Liver (tissue), 9 donors: ENCODE data around the gene PIK3R6. TPM values are rescaled to one million over a fixed set of nuclear protein-coding genes. Genes with fewer than 3 reads are reported as not detected.

Experiments
- DNase-seq: peaks from one replicate; pipeline ENCODE4 v3.0.0-alpha.2; 2017; ENCODE audit warnings: low spot score
- H3K27ac ChIP-seq, 2 donors: one replicate each; pipeline ENCODE4 v1.7.0; 2013; ENCODE audit warnings: inconsistent platforms in 2 of 2, low read length in 2 of 2, control low read depth in 1 of 2, low read depth in 1 of 2, mild to moderate bottlenecking in 1 of 2
- H3K27me3 ChIP-seq, 4 donors: one replicate each; pipeline versions ENCODE4 v1.6.1 to v1.7.0; 2013; ENCODE audit warnings: low read length in 3 of 4, inconsistent platforms in 1 of 4, mild to moderate bottlenecking in 1 of 4, moderate library complexity in 1 of 4; ENCODE audit not compliant: control insufficient read depth in 4 of 4, insufficient read depth in 4 of 4
- H3K36me3 ChIP-seq, 4 donors: one replicate each; pipeline versions ENCODE4 v1.6.1 to v1.7.0; 2013; ENCODE audit warnings: low read length in 3 of 4, mild to moderate bottlenecking in 3 of 4, low read depth in 1 of 4, moderate library complexity in 1 of 4; ENCODE audit not compliant: control insufficient read depth in 4 of 4, insufficient read depth in 3 of 4
- H3K4me1 ChIP-seq, 4 donors: one replicate each; pipeline versions ENCODE4 v1.6.1 to v1.7.0; 2013; ENCODE audit warnings: low read length in 3 of 4, mild to moderate bottlenecking in 3 of 4, moderate library complexity in 1 of 4; ENCODE audit not compliant: control insufficient read depth in 4 of 4, insufficient read depth in 4 of 4
- H3K4me3 ChIP-seq, 3 donors: one replicate each; pipeline versions ENCODE4 v1.6.1 to v1.7.0; 2013; ENCODE audit warnings: low read length in 3 of 3, control low read depth in 1 of 3, low read depth in 1 of 3, mild to moderate bottlenecking in 1 of 3
- H3K9ac ChIP-seq, 2 donors: one replicate each; pipeline ENCODE4 v1.7.0; 2013; ENCODE audit warnings: low read length in 2 of 2, mild to moderate bottlenecking in 2 of 2, moderate library complexity in 2 of 2, control low read depth in 1 of 2, low read depth in 1 of 2
- H3K9me3 ChIP-seq, 4 donors: one replicate each; pipeline versions ENCODE4 v1.6.1 to v1.7.0; 2013; ENCODE audit warnings: low read length in 3 of 4; ENCODE audit not compliant: control insufficient read depth in 4 of 4
- EGR1 ChIP-seq, 2 donors: IDR thresholded peaks; 2 replicates each; pipeline ENCODE4 v1.6.1; 2016 to 2018; ENCODE audit warnings: antibody characterized with exemption in 2 of 2, low read depth in 2 of 2
- FOXA1 ChIP-seq: IDR thresholded peaks from 2 replicates; pipeline ENCODE4 v1.6.1; 2016; ENCODE audit warnings: antibody characterized with exemption
- FOXA2 ChIP-seq: IDR thresholded peaks from 2 replicates; pipeline ENCODE4 v1.6.1; 2016; ENCODE audit warnings: antibody characterized with exemption
- GABPA ChIP-seq, 2 donors: IDR thresholded peaks in 1 of 2; conservative IDR thresholded peaks in 1 of 2; 2 replicates each; pipeline ENCODE4 v1.6.1; 2016; ENCODE audit warnings: antibody characterized with exemption in 2 of 2, mild to moderate bottlenecking in 1 of 2, moderate library complexity in 1 of 2
- HNF4A ChIP-seq, 2 donors: conservative IDR thresholded peaks; 2 replicates each; pipeline ENCODE4 v1.6.1; 2016; ENCODE audit warnings: antibody characterized with exemption in 2 of 2, mild to moderate bottlenecking in 2 of 2
- JUND ChIP-seq, 2 donors: IDR thresholded peaks; 2 replicates each; pipeline ENCODE4 v1.6.1; 2016; ENCODE audit warnings: antibody characterized with exemption in 2 of 2
- NR2F2 ChIP-seq: IDR thresholded peaks from 2 replicates; pipeline ENCODE4 v1.6.1; 2016; ENCODE audit warnings: antibody characterized with exemption
- RAD21 ChIP-seq, 2 donors: IDR thresholded peaks; 2 replicates each; pipeline ENCODE4 v1.6.1; 2016; ENCODE audit warnings: antibody characterized with exemption in 2 of 2, mild to moderate bottlenecking in 2 of 2
- REST ChIP-seq: IDR thresholded peaks from 2 replicates; pipeline ENCODE4 v1.6.1; 2016; ENCODE audit warnings: antibody characterized with exemption, mild to moderate bottlenecking
- SP1 ChIP-seq: IDR thresholded peaks from 2 replicates; pipeline ENCODE4 v1.6.1; 2018; ENCODE audit warnings: antibody characterized with exemption, mild to moderate bottlenecking
- TAF1 ChIP-seq: conservative IDR thresholded peaks from 2 replicates; pipeline ENCODE4 v1.6.1; 2016; ENCODE audit warnings: antibody characterized with exemption, mild to moderate bottlenecking
- YY1 ChIP-seq: IDR thresholded peaks from 2 replicates; pipeline ENCODE4 v1.6.1; 2016; ENCODE audit warnings: antibody characterized with exemption, mild to moderate bottlenecking
- ZBTB33 ChIP-seq: IDR thresholded peaks from 2 replicates; pipeline ENCODE4 v1.6.1; 2016; ENCODE audit warnings: antibody characterized with exemption
- WGBS: extraction: QIAGEN DNeasy Blood & Tissue Kit; methylation state at CpG from one replicate; pipeline ENCODE4 v1.1.7; 2013; 5-methylcytosine and 5-hydroxymethylcytosine counted together
- polyA plus RNA-seq, 2 donors: library from polyadenylated mRNA; stranded (reverse) in 1 of 2; unstranded in 1 of 2; fragments of 200-250 nt in 1 of 2; fragments of >200 nt in 1 of 2; fragmentation: Nextera tagmentation in 1 of 2; extraction: Ambion mirVana in 1 of 2; gene quantifications; one replicate each; pipeline versions ENCODE4 v1.2.1 to v1.2.3, GENCODE V29; 2013 to 2015
- total RNA-seq, 2 donors: library from RNA; depleted of rRNA; stranded (reverse); fragments of >200 nt; gene quantifications; one replicate each; pipeline ENCODE4 v1.2.3, GENCODE V29; 2014
- TF ChIP-seq, protein P1 (sequence below): fragments of 150-350 bp; IDR thresholded peaks from 2 replicates; pipeline ENCODE4 v1.5.1; 2017; ENCODE audit warnings: improper control_type of control experiment, low read depth, low read length; ENCODE audit not compliant: missing input control
- TF ChIP-seq, protein P2 (sequence below): IDR thresholded peaks from 2 replicates; pipeline ENCODE4 v1.6.1; 2016; ENCODE audit warnings: antibody characterized with exemption
- donor health status: healthy.
- donor health status: healthy.
- donor health status: healthy.
- donor health status: healthy.
- donor health status: healthy.

PIK3R6 gene
- total and polyA plus RNA-seq, 4 donors: 0.15 to 0.37 (median 0.18) TPM

DNA sequence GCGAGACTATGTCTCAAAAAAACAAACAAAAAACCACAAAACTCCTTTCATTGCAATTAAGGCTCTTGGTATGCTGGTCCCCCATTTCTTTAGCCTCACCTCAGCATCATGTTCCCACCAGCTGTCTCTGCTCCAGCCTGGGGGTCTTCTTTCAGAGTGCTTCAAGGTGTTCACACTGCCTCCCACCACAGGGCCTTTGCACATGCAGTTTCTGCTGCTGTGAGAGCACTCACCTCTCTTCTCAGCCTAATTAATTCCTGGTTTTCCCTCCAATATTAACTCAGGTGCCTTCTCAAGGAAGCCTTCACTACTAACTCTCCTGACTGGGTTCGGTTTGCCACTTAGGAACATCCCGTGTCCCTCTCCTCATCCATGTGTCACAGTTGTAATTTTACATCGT lies 15.9 kb upstream of the PIK3R6 start:
- Histone ChIP-seq H3K9me3 (no peaks in the 10 kb centered on the region), H3K9ac (no peak overlapping the region), H3K27ac (no peak overlapping the region), H3K27me3 (peaks cover 0 to 2% (median 0%) of the 10 kb centered on the region in 4 donors), H3K36me3 (peaks cover 0 to under 1% (median 0%) of the 10 kb centered on the region in 4 donors), H3K4me1 (no peaks in the 10 kb centered on the region), H3K4me3 (no peak overlapping the region)
- TF ChIP-seq ZBTB33 (no peak), TAF1 (no peak), NR2F2 (no peak), JUND (IDR thresholded peaks at IDR 0.05) (no peak), HNF4A (conservative IDR thresholded peaks at IDR 0.05) (no peak), EGR1 (IDR thresholded peaks at IDR 0.05; ENCODE audit: low read depth in 2 of 2) (no peak), SP1 (no peak), REST (no peak), FOXA2 (no peak), GABPA (IDR thresholded peaks at IDR 0.05 in 1 of 2, conservative IDR thresholded peaks at IDR 0.05 in 1 of 2) (no peak), RAD21 (IDR thresholded peaks at IDR 0.05) (no peak), FOXA1 (no peak), YY1 (no peak)
- TF ChIP-seq, protein P1, sequence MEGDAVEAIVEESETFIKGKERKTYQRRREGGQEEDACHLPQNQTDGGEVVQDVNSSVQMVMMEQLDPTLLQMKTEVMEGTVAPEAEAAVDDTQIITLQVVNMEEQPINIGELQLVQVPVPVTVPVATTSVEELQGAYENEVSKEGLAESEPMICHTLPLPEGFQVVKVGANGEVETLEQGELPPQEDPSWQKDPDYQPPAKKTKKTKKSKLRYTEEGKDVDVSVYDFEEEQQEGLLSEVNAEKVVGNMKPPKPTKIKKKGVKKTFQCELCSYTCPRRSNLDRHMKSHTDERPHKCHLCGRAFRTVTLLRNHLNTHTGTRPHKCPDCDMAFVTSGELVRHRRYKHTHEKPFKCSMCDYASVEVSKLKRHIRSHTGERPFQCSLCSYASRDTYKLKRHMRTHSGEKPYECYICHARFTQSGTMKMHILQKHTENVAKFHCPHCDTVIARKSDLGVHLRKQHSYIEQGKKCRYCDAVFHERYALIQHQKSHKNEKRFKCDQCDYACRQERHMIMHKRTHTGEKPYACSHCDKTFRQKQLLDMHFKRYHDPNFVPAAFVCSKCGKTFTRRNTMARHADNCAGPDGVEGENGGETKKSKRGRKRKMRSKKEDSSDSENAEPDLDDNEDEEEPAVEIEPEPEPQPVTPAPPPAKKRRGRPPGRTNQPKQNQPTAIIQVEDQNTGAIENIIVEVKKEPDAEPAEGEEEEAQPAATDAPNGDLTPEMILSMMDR: no peak
- 94% methylated on average over 4 of the region's 4 CpGs for WGBS
- no peak for DNase-seq

GRCh38 chr17:8881606-8882005 lies 14.1 kb upstream of the PIK3R6 start:
- no peak overlapping the region for H3K9ac ChIP-seq
- no peaks in the 10 kb centered on the region for H3K9me3 ChIP-seq
- no peaks in the 10 kb centered on the region for H3K27me3 ChIP-seq
- H3K27ac ChIP-seq: no peak overlapping the region
- peaks cover 0 to 5% (median 0%) of the 10 kb centered on the region in 4 donors for H3K36me3 ChIP-seq
- H3K4me3 ChIP-seq: no peak overlapping the region
- no peaks in the 10 kb centered on the region for H3K4me1 ChIP-seq
- WGBS: 95% methylated on average over 7 of the region's 7 CpGs
- DNase-seq: no peak
- TF ChIP-seq REST (no peak), TAF1 (no peak), RAD21 (IDR thresholded peaks at IDR 0.05) (no peak), GABPA (IDR thresholded peaks at IDR 0.05 in 1 of 2, conservative IDR thresholded peaks at IDR 0.05 in 1 of 2) (no peak)
- TF ChIP-seq, protein P2, sequence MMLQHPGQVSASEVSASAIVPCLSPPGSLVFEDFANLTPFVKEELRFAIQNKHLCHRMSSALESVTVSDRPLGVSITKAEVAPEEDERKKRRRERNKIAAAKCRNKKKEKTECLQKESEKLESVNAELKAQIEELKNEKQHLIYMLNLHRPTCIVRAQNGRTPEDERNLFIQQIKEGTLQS: no peak
